ENCODE measurements around the gene PDK4. TPM values are rescaled to one million over a fixed set of nuclear protein-coding genes. Genes with fewer than 3 reads are reported as not detected.

PDK4 gene
- total RNA-seq: 1.2 and 93.7 TPM in 2 replicates

DNA sequence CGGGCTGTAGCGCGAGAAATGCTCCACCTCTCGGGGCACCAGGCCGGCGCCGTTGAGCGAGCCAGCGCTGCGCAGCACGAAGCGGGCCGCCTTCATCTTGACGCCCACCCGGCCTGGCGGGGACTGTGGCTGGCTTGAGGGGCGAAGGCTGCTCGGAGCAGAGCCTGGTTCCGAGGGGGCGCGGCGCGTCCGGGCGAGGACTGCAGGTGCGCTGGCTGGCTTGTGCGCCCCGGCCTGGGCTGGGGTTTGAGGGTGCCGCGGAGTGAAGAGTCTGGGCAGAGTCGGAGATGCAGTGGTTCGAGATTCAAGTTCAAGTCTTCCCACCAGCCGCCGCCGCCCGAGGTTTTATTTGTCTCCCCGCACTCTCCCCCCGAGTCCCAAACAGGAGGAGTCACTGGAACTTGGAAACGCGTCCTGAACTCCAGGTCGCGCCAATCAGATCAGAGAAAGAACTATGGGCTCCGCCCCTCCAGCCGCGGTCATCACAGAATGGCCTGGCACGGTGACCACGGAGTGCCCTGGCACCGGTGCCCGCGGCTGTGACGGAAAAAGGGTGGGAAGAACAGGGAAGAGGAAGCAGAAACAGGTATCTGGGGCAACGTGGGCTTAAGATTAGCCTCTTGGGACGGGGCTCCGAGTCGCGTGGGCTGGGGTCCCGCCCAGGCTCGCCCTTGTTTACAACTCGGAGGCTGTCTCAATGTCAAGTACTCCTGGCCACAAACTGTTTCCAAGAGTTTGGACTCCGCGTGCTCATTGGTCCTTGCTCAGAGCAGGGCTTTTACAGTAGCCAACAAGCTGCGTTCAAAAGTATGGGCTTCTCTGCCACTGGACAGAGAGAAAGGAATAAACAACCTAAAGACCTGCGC, at the start of gene PDK4:
PDK4 (minus strand) TSS at position 319 of the 866 bp plus-strand sequence; CDS start at position 96, 223 bp downstream.

Other genes with a start within 250 kb of the PDK4 start
- gene PON3, start 200.1 kb downstream of the PDK4 start, total RNA-seq: 0.13 TPM in 1 of 2 replicates, not detected in the other
- 64.5 and 78.0 TPM in 2 replicates for gene PON2, start 161.5 kb downstream of the PDK4 start, total RNA-seq
- not detected in 2 replicates for gene ASB4, start 110.6 kb downstream of the PDK4 start, total RNA-seq
- gene DYNC1I1, start 176.0 kb upstream of the PDK4 start, total RNA-seq: 0.13 TPM in 1 of 2 replicates, not detected in the other

All from epithelial cell of alveolus of lung (primary cell).